ENCODE measurements around the gene NXN.
"Not testable (repeated sequence)": the region's sequence is repeated elsewhere in the genome, so short reads cannot be mapped to it uniquely, and the experiment has no call there.

Gene NXN

DNA sequence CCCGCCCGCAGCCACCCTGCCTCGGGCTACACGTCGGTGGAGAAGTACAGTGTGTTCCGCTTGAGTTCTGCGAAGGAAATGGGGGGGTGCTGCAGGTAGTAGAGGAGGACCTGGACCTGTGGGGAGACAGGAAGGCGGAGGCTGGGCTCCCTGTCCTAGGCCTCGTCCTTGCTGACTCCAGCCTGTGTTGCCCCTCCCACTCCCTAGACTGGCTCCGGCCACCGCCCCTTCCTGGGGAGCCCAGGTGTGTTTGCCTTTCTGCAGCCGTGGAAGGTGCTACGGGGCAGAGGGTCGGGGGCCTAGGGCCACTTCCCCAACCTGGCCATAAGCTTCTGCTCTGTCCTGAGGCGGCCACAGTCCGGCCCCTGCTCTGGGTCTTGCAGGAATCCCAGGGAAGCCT lies 26.5 kb upstream of the NXN start:
- no peak for DNase-seq (ENCODE audit: low spot score)

- peak; percentile 80 for DNase-seq (ENCODE audit: low spot score)
Measured at GRCh38 chr17:1005361-1005946, 25.9 kb upstream of the NXN start.

GRCh38 chr17:1004769-1005295 lies 25.3 kb upstream of the NXN start:
- DNase-seq (ENCODE audit: low spot score), result no peak

GRCh38 chr17:1003972-1004768 lies 24.6 kb upstream of the NXN start:
- no peak for DNase-seq (ENCODE audit: low spot score)

DNA sequence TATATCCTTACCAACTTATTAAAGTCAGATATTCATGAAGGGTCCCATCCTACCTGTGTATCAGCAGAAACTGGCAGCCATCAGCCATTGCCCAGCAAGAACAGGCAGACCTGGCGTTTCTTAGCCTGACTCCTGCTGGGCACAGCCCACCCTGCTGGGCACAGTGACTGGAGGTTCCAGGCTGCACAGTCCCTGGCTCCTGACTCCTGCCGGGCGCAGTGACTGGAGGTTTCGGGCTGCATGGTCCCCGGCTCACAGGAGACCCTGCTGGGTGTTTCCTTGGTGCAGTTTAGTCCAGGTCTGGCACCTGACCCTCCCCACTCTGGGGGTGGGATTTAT lies 24.0 kb upstream of the NXN start:
- DNase-seq (ENCODE audit: low spot score), result no peak

- peak; percentile 84 for DNase-seq (ENCODE audit: low spot score)
Measured at GRCh38 chr17:1002771-1003555, 23.4 kb upstream of the NXN start.

- DNase-seq (ENCODE audit: low spot score), result no peak
Measured at GRCh38 chr17:1002412-1002753, 22.8 kb upstream of the NXN start.

- DNase-seq (ENCODE audit: low spot score), result no peak
Measured at GRCh38 chr17:1001640-1002411, 22.2 kb upstream of the NXN start.

DNA sequence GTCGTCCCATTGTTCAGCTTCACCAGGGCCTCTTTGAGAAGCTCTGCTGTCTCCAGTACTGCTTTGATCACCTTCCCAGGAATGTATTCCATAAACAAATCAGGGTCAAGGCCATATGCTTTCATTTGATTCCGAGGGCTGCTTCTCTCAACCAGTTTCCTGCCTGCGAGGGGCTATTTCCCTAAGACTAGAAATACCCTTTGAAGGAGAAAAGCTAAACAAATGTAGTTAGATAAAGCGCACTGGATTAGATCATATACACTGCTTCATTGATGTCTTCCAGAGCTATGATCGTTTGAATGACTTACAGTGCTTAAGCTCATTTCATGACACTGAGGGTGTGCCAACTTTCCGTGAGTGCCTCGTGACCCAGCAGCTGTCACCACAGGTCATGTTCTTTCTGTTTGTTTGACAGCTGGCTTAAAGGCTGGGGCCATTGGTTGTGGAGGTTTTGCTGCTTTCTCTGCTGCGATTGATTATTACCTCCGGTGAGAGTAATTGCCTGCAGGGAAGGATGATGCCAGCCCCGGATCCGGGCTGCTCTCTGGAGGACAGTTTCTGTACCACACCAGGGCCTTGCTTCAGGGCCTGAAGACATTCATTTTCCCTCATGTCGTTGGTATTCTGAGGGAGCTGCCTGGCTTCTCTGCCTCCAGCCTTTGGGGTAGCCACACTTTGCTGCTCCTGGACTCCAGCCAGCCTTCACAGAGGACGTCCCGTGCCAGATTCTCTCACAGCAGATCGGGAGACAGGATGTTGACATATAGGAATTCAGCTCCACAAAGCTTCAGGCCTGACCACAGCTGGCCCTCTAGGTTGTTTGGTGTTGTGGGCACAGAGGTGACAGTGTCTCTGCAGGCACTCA lies 21.3 kb upstream of the NXN start:
- no peak for DNase-seq (ENCODE audit: low spot score)

DNA sequence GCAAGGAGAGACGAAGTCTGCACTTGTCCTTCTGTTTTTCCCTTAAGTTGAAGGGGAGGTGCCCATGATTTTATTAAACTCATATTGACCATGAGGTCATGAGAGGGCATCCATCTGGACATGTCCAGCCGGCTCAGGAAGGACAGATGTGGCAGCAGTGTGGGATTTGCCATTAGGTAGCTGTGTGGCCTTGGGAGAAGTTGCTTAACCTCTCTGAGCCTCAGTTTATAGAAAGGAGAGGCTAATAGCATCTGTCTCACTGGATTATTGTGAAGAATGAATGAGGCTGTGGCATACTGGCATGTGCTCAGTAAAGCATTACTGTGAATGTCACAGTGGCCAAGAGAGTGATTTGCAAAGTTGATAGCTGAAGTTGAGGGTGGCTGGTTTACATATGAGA lies 18.5 kb upstream of the NXN start:
- DNase-seq (ENCODE audit: low spot score), result no peak

- DNase-seq (ENCODE audit: low spot score), result peak; percentile 94
Measured at GRCh38 chr17:996554-997344, 17.2 kb upstream of the NXN start, which contains the start of gene TIMM22. Gene TIMM22 (plus strand): TSS chr17:997129. CDS start chr17:997143, 14 bp downstream.

DNA sequence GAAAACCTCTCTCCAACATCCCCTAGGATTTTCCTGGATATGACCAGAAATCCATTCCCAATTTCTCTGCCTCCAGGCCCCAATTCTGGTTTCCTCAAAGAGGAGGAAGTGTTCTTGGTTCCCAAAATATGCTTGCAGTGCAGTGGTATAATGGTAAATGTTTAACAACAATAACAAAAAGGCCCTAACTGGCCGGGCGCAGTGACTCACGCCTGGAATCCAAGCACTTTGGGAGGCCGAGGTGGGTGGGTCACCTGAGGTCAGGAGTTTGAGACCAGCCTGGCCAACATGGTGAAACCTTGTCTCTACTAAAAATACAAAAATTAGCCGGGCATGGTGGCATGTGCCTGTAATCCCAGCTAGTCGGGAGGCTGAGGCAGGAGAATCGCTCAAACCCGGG lies 15.7 kb upstream of the NXN start:
- DNase-seq (ENCODE audit: low spot score), result not testable (repeated sequence)

- no peak for DNase-seq (ENCODE audit: low spot score)
Measured at GRCh38 chr17:992933-993332, 13.4 kb upstream of the NXN start.

GRCh38 chr17:988561-988960 lies 9.0 kb upstream of the NXN start:
- DNase-seq (ENCODE audit: low spot score), result no peak

GRCh38 chr17:987931-988330 lies 8.4 kb upstream of the NXN start:
- no peak for DNase-seq (ENCODE audit: low spot score)

DNA sequence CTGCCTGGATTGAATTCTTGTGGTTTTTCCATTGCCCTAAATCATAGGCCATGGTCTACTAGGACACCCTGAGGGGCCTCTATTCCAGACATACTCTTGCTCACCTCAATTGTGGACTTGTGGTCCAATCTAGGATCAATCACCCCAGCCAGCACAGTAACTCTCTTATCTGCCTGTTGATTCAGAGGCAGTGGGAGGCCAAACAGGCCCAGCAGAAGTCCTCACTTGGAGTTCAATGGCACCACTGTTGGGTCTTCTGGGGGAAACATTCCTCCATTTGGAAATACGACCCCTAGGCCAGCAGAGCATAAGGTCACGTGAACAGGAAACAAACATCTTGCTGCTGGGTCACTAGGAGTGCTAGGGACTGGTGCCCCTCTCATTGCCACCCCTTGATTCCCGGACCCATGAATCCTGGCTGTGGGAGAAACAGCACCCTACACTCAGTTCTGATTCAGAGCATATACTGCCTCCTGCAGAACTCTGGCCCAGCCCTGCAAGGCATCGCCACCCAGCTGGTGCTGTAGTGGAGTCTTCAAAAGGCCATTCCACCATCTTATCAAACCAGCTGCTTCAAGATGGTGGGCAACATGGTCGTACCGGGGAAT lies 6.8 kb upstream of the NXN start:
- DNase-seq (ENCODE audit: low spot score), result no peak

- no peak for DNase-seq (ENCODE audit: low spot score)
Measured at GRCh38 chr17:983921-984320, 4.3 kb upstream of the NXN start.

DNA sequence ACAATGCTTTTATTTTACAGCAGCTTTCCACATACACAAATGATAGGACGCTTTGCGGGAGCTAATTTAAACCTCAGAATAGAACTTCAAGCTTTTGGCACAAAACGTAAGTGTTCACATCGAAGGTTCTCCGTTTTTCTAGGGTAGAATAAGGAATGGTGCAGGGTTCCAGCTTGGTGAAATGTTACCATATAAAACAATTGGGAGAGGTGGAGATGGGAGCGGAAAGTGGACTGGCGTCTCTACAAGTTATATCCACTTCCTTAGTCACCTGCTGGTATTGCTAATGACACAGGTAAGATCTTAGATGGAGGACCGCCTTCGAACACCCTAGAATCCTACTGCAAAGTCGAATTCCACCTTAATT lies 1.7 kb upstream of the NXN start:
- DNase-seq (ENCODE audit: low spot score), result no peak

DNA sequence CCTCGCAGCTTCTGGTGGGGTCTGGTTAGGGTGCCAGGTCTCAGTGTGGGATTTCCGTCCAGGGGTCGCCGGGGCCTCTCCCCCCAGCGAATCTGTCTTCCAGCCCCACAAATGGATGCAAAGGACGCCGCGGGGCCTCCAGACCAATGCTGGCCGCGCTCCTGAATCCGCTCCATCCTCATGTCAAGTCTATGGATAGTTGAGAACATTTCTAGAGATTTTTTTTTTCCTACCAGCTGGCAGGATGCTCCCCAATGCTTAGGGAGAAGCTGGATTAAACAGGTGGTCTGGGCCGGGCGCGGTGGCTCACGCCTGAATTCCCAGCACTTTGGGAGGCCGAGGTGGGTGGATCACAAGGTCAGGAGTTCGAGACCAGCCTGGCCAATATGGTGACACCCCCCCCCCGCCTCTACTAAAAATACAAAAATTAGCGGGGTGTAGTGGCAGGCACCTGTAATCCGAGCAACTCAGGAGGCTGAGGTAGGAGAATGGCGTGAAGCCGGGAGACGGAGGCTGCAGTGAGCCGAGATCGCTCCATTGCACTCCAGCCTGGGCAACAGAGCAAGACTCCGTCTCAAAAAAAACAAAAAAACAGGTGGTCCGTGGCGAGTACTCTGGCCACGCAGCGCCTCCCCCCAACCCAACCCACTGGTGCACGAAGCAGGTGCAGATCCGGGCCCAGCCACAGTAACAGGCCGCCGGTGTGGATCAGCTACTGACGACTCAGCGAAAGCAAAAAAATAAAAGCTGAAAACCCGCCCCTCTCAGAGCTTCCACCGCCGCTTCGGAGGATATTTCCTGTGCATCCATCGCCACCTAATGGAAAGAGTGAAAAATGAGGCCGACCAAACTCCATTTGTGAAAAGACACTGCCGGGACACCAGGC lies 1.1 kb upstream of the NXN start:
- peak; percentile 80 for DNase-seq (ENCODE audit: low spot score)
